SK-N-SH treated with all-trans-retinoic acid at 6 μM for 48 hours (cell line): Measurements from ENCODE around the gene PRLH.

ENCODE experiments used
- ATAC-seq: fragments of 200-7000 bp; cut with Tn5 transposase; 3 replicates; pipeline ENCODE4 v1.9.1; 2020; ENCODE audit warnings: mild to moderate bottlenecking, moderate library complexity
- ARNTL ChIP-seq: fragments of 450-650 bp; formaldehyde crosslinking; IDR thresholded peaks from 2 replicates; pipeline ENCODE4 v1.5.0; 2020; ENCODE audit warnings: low read depth, mild to moderate bottlenecking, moderate library complexity, borderline replicate concordance
- BACH2 ChIP-seq: fragments of 250-450 bp; sonication (Bioruptor Pico); IDR thresholded peaks from 2 replicates; pipeline ENCODE4 v1.9.0; 2021; ENCODE audit warnings: mild to moderate bottlenecking, borderline replicate concordance
- CREB5 ChIP-seq: fragments of 250-450 bp; sonication (Bioruptor Pico); IDR thresholded peaks from 2 replicates; pipeline ENCODE4 v1.5.1; 2020; ENCODE audit warnings: low read depth, mild to moderate bottlenecking, moderate library complexity
- CSDC2 ChIP-seq: fragments of 250-450 bp; sonication (Bioruptor Pico); IDR thresholded peaks from 2 replicates; pipeline ENCODE4 v1.5.0; 2020; ENCODE audit warnings: mild to moderate bottlenecking, moderate library complexity
- CSRNP3 ChIP-seq: fragments of 250-450 bp; sonication (Bioruptor Pico); IDR thresholded peaks from 2 replicates; pipeline ENCODE4 v1.5.1; 2021; ENCODE audit warnings: mild to moderate bottlenecking, moderate library complexity
- ESRRG ChIP-seq: fragments of 250-450 bp; sonication (Bioruptor Pico); IDR thresholded peaks from 2 replicates; pipeline ENCODE4 v1.6.1; 2021; ENCODE audit warnings: mild to moderate bottlenecking
- GLIS3 ChIP-seq: fragments of 250-450 bp; sonication (Bioruptor Pico); IDR thresholded peaks from 2 replicates; pipeline ENCODE4 v1.5.0; 2020; ENCODE audit warnings: mild to moderate bottlenecking, moderate library complexity
- ISL1 ChIP-seq: fragments of 250-450 bp; sonication (Bioruptor Pico); IDR thresholded peaks from 2 replicates; pipeline ENCODE4 v2.1.2; 2022; ENCODE audit warnings: mild to moderate bottlenecking, moderate library complexity
- OSR1 ChIP-seq: fragments of 250-450 bp; sonication (Bioruptor Pico); IDR thresholded peaks from 2 replicates; pipeline ENCODE4 v1.8.0; 2022; ENCODE audit warnings: moderate library complexity, mild to moderate bottlenecking, inconsistent platforms
- PATZ1 ChIP-seq: fragments of 250-450 bp; sonication (Bioruptor Pico); IDR thresholded peaks from 2 replicates; pipeline ENCODE4 v1.8.0; 2020; ENCODE audit warnings: mild to moderate bottlenecking, moderate library complexity, borderline replicate concordance
- POU6F1 ChIP-seq: fragments of 250-450 bp; sonication (Bioruptor Pico); IDR thresholded peaks from 2 replicates; pipeline ENCODE4 v1.8.0; 2021; ENCODE audit warnings: low read depth, mild to moderate bottlenecking, moderate library complexity, borderline replicate concordance
- PPARA ChIP-seq: fragments of 250-450 bp; sonication (Bioruptor Pico); IDR thresholded peaks from 2 replicates; pipeline ENCODE4 v1.5.0; 2020; ENCODE audit warnings: mild to moderate bottlenecking, borderline replicate concordance
- RARB ChIP-seq: fragments of 250-450 bp; sonication (Bioruptor Pico); IDR thresholded peaks from 2 replicates; pipeline ENCODE4 v1.8.0; 2021; ENCODE audit warnings: mild to moderate bottlenecking, moderate library complexity
- SNAI2 ChIP-seq: fragments of 250-450 bp; sonication (Bioruptor Pico); IDR thresholded peaks from 2 replicates; pipeline ENCODE4 v1.5.0; 2020; ENCODE audit warnings: mild to moderate bottlenecking, moderate library complexity
- TCF4 ChIP-seq: fragments of 250-450 bp; sonication (Bioruptor Pico); IDR thresholded peaks from 2 replicates; pipeline ENCODE4 v1.8.0; 2021; ENCODE audit warnings: mild to moderate bottlenecking, moderate library complexity, borderline replicate concordance
- TOX ChIP-seq: fragments of 250-450 bp; sonication (Bioruptor Pico); IDR thresholded peaks from 2 replicates; pipeline ENCODE4 v1.8.0; 2021; ENCODE audit warnings: mild to moderate bottlenecking, moderate library complexity, borderline replicate concordance
- TSHZ2 ChIP-seq: fragments of 250-450 bp; sonication (Bioruptor Pico); IDR thresholded peaks from 2 replicates; pipeline ENCODE4 v1.5.0; 2020; ENCODE audit warnings: mild to moderate bottlenecking, moderate library complexity
- ZFP3 ChIP-seq: fragments of 250-450 bp; sonication (Bioruptor Pico); IDR thresholded peaks from 2 replicates; pipeline ENCODE4 v1.5.0; 2020; ENCODE audit warnings: mild to moderate bottlenecking, moderate library complexity
- ZFP30 ChIP-seq: fragments of 450-650 bp; formaldehyde crosslinking; IDR thresholded peaks from 2 replicates; pipeline ENCODE4 v1.5.0; 2022; ENCODE audit warnings: mild to moderate bottlenecking, moderate library complexity
- ZNF565 ChIP-seq: fragments of 450-650 bp; formaldehyde crosslinking; conservative IDR thresholded peaks from 2 replicates; pipeline ENCODE4 v1.5.0; 2020; ENCODE audit warnings: low read depth, mild to moderate bottlenecking, moderate library complexity
- ZNF70 ChIP-seq: fragments of 450-650 bp; formaldehyde crosslinking; IDR thresholded peaks from 2 replicates; pipeline ENCODE4 v1.5.0; 2020; ENCODE audit warnings: mild to moderate bottlenecking, moderate library complexity
- ZNF8 ChIP-seq: fragments of 450-650 bp; formaldehyde crosslinking; IDR thresholded peaks from 2 replicates; pipeline ENCODE4 v1.5.0; 2020; ENCODE audit warnings: mild to moderate bottlenecking, moderate library complexity

PRLH gene

GRCh38 chr2:237529452-237530402 is 36.6 kb upstream of the PRLH start:
- ATAC-seq: no peak
- TF ChIP-seq ARNTL (CRISPR knock-in tag) (no peak), BACH2 (CRISPR knock-in tag) (no peak), CSDC2 (CRISPR knock-in tag) (no peak), TCF4 (CRISPR knock-in tag) (no peak), ZNF565 (CRISPR knock-in tag) (no peak), CREB5 (CRISPR knock-in tag) (no peak), RARB (CRISPR knock-in tag) (no peak), ZFP3 (CRISPR knock-in tag) (no peak), PPARA (CRISPR knock-in tag) (no peak), ZNF70 (CRISPR knock-in tag) (no peak), OSR1 (CRISPR knock-in tag) (no peak), TOX (CRISPR knock-in tag) (no peak), ZNF8 (no peak), POU6F1 (CRISPR knock-in tag) (no peak), CSRNP3 (no peak), ISL1 (CRISPR knock-in tag) (no peak), PATZ1 (no peak), ZFP30 (CRISPR knock-in tag) (no peak)

GRCh38 chr2:237530472-237531433 is 35.6 kb upstream of the PRLH start:
- TF ChIP-seq SNAI2 (CRISPR knock-in tag) (no peak), ZFP3 (CRISPR knock-in tag) (no peak), TSHZ2 (CRISPR knock-in tag) (no peak), ZNF70 (CRISPR knock-in tag) (no peak), ZNF565 (CRISPR knock-in tag) (no peak), OSR1 (CRISPR knock-in tag) (no peak), RARB (CRISPR knock-in tag) (no peak), ZFP30 (CRISPR knock-in tag) (no peak), ISL1 (CRISPR knock-in tag) (no peak), CSDC2 (CRISPR knock-in tag) (no peak), CSRNP3 (no peak), POU6F1 (CRISPR knock-in tag) (no peak), ARNTL (CRISPR knock-in tag) (no peak), ESRRG (no peak), GLIS3 (CRISPR knock-in tag) (no peak), PPARA (CRISPR knock-in tag) (no peak), BACH2 (CRISPR knock-in tag) (no peak), TOX (CRISPR knock-in tag) (no peak)
- TF ChIP-seq, all 23 proteins: peak for 0
- ATAC-seq: no peak
